Erythroblast (primary cell): Measurements from ENCODE around the gene ADCK1.

Source experiments
- GATA1 ChIP-seq: IDR thresholded peaks from 2 replicates; pipeline ENCODE4 v1.6.1; 2011; ENCODE audit warnings: low read depth, mild to moderate bottlenecking, control low read depth, low read length, moderate library complexity
- POLR2A ChIP-seq: IDR thresholded peaks from 2 replicates; pipeline ENCODE4 v1.6.1; 2011; ENCODE audit warnings: mild to moderate bottlenecking, low read length

DNA sequence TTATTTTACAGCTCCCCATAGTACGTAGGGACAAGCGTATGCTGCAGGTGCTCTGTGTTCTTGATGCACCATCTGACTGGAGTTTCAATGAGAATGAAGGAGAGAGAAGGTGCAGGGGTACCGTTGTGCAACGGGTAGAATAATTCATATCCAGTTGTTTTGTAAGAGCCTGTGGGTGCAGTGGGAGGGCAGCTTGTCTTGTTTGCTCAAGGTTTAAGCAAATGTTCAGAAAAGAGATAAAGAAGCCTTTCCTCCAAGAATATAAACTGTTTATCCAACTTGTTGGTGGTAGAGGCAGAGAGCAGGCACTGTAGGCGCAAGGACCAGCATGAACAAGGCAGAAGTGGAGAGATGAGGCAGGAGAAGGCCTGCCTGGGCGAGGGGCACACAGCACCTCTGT lies 64.2 kb downstream of the ADCK1 start:
- no peak for TF ChIP-seq POLR2A
- TF ChIP-seq GATA1 = no peak
